Measurements from ENCODE around the gene TMEM273. TPM values are rescaled to one million over a fixed set of nuclear protein-coding genes. Genes with fewer than 3 reads are reported as not detected.
A peak's percentile ranks its signal among the peaks of the same experiment; 100 is the strongest.

The TMEM273 gene
- polyA plus RNA-seq, 2 donors, result 3.8 to 4.7 TPM

DNA sequence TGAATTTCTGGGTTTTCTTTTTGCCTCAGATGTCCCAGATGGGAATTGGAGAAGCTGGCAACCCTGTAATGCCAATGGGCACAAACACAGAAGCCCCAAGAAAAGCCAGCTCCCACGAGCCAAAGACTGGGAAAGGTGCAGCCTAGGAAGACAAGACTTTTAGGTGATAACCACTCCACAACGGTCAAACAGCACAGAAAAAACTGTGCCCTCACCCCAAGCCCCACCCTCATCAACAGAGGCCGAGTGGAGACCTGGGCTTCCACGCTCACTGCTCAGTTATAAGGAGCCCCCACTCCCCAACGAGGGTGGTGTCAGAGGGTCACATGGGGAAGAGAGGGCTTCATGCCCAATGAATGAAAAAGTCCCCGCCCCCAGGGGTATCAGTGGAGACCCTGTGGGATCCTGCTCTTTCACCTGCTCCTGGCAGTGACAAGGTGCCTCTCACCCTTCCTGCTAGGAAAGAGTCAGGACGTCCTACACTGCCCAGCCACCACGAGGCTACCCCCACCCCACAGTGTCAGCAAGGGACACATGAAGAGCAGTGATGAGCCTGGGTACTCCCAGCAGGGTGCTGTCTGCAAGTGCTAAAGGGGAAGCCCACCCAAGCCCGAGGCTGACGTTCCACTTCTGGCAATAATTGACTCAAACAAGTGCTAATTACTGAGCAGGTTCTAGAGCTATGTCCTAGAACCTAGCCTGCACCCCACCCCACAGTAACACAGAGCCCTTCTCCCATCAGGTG is 8.3 kb downstream of the TMEM273 start:
- Histone ChIP-seq H3K27ac (ENCODE audit: low read depth in 2 of 2, low read length in 1 of 2) (no peak overlapping the region), H3K4me1 (ENCODE audit: control insufficient read depth in 2 of 2, insufficient read depth in 2 of 2, low read length in 1 of 2) (no peaks in the 10 kb centered on the region), H3K4me3 (ENCODE audit: low read depth in 1 of 2, low read length in 2 of 2) (no peak overlapping the region), H3K36me3 (ENCODE audit: control insufficient read depth in 2 of 2, insufficient read depth in 2 of 2, low read length in 1 of 2) (no peaks in the 10 kb centered on the region), H3K9me3 (ENCODE audit: control insufficient read depth in 2 of 2, insufficient read depth in 1 of 2, low read depth in 1 of 2, low read length in 1 of 2) (no peaks in the 10 kb centered on the region), H3K27me3 (ENCODE audit: control insufficient read depth in 1 of 2, insufficient read depth in 2 of 2, low read length in 2 of 2) (no peaks in the 10 kb centered on the region)
- WGBS, 2 donors, result 63 to 70% methylated on average over 10 of the region's 10 CpGs

DNA sequence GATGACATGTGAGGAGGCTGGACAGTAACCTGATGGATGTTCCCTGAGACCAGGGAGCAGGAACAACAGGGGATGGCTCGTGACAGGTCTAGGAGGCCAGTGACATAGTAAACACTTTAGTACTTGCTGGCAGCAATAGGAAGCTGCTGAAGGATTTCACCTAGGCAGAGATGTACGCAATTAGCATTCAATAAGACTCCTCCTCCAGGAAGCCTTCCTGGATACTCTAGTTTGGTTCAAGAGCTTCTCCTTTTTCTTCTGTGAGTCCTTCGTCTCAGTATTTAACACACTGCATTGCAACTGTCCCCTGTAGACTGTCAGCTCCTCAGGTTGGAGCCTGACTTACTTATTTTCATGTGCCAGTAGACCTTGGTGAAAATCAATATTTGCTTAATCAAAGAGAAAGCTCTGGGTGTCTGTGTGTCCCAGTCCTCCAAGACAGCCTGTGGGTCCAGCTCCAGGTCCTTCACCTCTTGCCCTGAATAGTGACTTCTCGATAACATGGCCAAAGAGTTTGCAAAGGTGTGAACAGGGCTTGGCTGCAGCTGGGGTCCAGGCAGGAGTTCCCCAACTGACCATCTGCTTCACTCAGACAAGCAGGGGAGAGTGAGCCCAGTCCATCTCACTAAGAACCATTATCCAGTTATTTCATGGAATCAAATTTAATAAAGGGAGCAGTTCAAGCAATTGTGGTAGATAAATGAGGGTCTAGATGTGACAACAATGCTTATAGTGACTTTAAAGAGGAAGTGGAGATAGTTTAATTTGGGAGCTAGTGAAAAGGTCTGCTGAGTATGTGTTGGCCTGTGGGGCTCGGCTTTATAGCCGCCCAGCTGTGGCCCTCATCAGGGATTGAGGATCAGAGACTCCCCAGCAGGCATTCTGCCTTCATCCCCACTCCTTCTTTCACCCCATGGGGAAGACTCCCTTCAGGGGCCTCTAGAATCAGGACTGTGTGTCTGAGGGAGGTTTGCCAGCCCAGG is 9.4 kb downstream of the TMEM273 start:
- no peaks in the 10 kb centered on the region for H3K36me3 ChIP-seq (ENCODE audit: control insufficient read depth in 2 of 2, insufficient read depth in 2 of 2, low read length in 1 of 2)
- H3K27ac ChIP-seq (ENCODE audit: low read depth in 2 of 2, low read length in 1 of 2), result no peak overlapping the region
- 86 to 92% methylated on average over 6 of the region's 6 CpGs for WGBS, 2 donors

DNA sequence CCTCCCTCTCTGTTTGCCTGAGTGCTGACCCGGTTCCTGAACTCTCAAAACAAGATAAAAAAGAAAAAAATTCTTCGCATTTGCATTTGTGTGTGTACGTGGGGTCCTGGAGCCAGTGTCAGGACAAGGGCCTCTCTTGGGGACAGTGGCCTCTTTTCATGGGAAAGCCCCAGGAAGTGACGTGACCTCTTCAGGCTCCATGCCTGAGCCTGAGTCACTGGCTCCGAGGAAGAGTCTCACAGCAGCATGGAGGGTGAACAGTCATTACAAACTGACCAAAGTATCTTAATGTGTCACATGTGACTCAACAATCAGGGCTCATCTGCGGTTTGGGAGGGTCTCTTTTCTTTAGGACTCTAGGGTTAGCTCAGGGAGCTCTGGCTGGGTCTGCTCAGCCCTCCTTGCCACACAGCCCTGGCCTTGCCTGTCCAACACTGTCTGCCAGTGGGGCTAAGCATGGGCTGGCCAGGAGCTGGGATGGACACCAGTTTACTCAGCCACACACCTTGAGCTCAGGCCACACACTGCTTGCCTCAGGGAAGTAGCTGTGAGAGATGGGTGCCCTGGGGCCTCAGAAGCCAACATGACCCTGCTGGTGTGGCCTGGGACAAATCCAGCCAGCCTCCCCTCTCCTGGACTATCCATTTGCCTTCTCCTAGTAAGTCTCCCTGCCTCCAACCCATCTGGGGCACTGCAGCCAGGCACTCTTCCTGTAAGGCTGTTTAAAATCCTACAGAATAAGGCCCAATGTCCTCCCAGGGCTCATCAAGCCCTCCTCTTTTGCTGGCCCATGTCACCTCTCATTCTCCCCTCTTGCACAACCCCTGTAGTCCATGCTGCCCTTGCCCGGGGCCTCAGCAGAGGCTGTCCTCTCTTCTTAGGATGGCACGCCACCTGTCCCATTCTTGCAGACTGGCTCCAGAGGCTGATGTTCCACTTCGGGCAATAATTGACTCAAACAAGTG is 10.5 kb downstream of the TMEM273 start:
- Histone ChIP-seq H3K4me3 (ENCODE audit: low read depth in 1 of 2, low read length in 2 of 2) (no peak overlapping the region), H3K9me3 (ENCODE audit: control insufficient read depth in 2 of 2, insufficient read depth in 1 of 2, low read depth in 1 of 2, low read length in 1 of 2) (no peaks in the 10 kb centered on the region), H3K27me3 (ENCODE audit: control insufficient read depth in 1 of 2, insufficient read depth in 2 of 2, low read length in 2 of 2) (no peaks in the 10 kb centered on the region), H3K36me3 (ENCODE audit: control insufficient read depth in 2 of 2, insufficient read depth in 2 of 2, low read length in 1 of 2) (no peaks in the 10 kb centered on the region), H3K27ac (ENCODE audit: low read depth in 2 of 2, low read length in 1 of 2) (peak overlapping the region in 1 of 2 donors; percentile 29), H3K4me1 (ENCODE audit: control insufficient read depth in 2 of 2, insufficient read depth in 2 of 2, low read length in 1 of 2) (no peaks in the 10 kb centered on the region)
- WGBS, 2 donors, result 56 to 64% methylated on average over 9 of the region's 9 CpGs

More for the DNA sequence above, 9.4 kb downstream of the TMEM273 start:
- H3K4me3 ChIP-seq (ENCODE audit: low read depth in 1 of 2, low read length in 2 of 2), result no peak overlapping the region
- no peaks in the 10 kb centered on the region for H3K9me3 ChIP-seq (ENCODE audit: control insufficient read depth in 2 of 2, insufficient read depth in 1 of 2, low read depth in 1 of 2, low read length in 1 of 2)
- H3K27me3 ChIP-seq (ENCODE audit: control insufficient read depth in 1 of 2, insufficient read depth in 2 of 2, low read length in 2 of 2), result no peaks in the 10 kb centered on the region
- H3K4me1 ChIP-seq (ENCODE audit: control insufficient read depth in 2 of 2, insufficient read depth in 2 of 2, low read length in 1 of 2), result no peaks in the 10 kb centered on the region

DNA sequence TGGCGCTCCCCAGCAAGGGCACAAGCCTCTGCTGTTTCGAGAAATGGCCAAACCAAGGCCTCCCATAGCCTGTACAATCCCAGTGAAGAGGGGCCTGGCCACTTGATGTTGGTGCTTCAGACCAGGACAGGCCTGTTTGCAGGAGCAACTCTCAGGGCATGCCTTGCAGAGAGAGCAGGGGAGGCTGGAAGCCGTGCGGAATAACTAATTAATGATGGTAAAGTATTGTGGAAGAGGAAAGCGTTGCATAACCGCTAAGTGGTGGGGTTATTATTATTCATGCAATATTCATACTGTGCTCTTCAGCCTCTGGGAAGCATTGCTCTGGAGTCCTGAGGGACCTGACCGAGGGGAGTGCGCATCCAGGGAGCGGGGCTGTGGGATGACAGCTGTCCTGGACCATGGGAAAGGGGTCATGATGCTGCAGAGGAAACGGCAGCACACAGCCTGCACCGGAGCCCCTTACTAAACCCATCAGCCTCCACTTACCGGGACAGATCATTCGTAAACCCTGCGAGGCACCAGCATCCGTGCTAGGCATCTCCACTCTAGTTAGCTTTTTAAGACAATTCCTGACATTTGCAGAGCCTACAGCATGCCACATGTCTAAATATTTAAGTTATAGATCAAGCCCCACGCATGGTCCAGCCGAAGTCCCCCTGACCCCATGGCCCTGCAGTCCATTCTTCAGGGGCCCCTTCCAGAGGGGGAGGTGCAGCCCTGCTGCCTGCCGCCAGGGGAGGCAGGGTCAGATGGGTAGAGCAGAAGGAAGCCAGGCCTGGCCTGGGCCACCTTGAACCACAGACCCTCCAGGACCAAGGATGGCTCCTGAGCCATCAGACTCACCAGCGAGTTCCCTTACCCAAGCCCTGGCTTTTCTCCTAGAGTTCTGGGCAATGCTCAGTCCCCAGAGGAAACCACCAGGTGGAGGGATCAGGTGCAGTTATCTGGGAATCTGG is 11.6 kb downstream of the TMEM273 start:
- WGBS, 2 donors, result 87 to 90% methylated on average over 19 of the region's 19 CpGs
- Histone ChIP-seq H3K27me3 (ENCODE audit: control insufficient read depth in 1 of 2, insufficient read depth in 2 of 2, low read length in 2 of 2) (no peaks in the 10 kb centered on the region), H3K9me3 (ENCODE audit: control insufficient read depth in 2 of 2, insufficient read depth in 1 of 2, low read depth in 1 of 2, low read length in 1 of 2) (no peaks in the 10 kb centered on the region), H3K36me3 (ENCODE audit: control insufficient read depth in 2 of 2, insufficient read depth in 2 of 2, low read length in 1 of 2) (no peaks in the 10 kb centered on the region), H3K4me3 (ENCODE audit: low read depth in 1 of 2, low read length in 2 of 2) (no peak overlapping the region), H3K27ac (ENCODE audit: low read depth in 2 of 2, low read length in 1 of 2) (no peak overlapping the region), H3K4me1 (ENCODE audit: control insufficient read depth in 2 of 2, insufficient read depth in 2 of 2, low read length in 1 of 2) (no peaks in the 10 kb centered on the region)

DNA sequence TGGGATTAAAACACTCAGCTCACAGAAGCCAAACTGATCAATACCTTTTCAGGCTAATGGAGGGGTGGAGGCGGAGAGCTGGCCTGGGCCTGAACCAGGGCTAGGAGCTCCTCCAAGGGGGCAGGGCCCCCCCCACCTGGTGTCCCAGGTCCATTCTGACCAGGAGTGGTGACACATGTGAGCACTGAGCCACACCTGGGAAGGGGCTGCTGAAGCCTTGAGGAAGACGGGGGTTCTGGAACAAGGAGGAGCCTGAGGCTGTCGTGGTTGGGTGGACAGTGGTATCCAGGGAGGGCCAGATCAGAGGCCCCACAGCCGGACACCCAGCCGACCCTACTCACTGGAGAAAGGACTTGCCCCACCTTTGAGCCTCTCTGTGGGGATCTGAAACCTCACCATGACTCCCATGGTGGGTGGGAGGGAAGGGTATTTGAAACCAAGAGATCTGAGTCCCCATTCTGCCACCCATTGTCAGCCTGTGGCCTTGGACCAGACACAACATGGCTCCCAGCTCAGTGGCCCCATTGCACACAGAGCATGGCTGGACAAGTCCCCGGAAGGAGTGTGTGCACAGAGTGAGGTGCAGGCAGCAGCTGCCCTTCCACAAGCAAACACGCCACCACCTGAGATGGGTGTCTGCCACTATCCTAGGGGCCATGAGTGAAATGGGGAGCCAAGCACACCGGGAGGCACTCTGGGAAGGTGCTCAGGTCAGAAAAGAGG is 12.4 kb downstream of the TMEM273 start:
- H3K27me3 ChIP-seq (ENCODE audit: control insufficient read depth in 1 of 2, insufficient read depth in 2 of 2, low read length in 2 of 2), result no peaks in the 10 kb centered on the region
- no peaks in the 10 kb centered on the region for H3K36me3 ChIP-seq (ENCODE audit: control insufficient read depth in 2 of 2, insufficient read depth in 2 of 2, low read length in 1 of 2)
- no peak overlapping the region for H3K27ac ChIP-seq (ENCODE audit: low read depth in 2 of 2, low read length in 1 of 2)
- no peaks in the 10 kb centered on the region for H3K9me3 ChIP-seq (ENCODE audit: control insufficient read depth in 2 of 2, insufficient read depth in 1 of 2, low read depth in 1 of 2, low read length in 1 of 2)
- H3K4me3 ChIP-seq (ENCODE audit: low read depth in 1 of 2, low read length in 2 of 2), result no peak overlapping the region
- 95% methylated on average over 8 of the region's 8 CpGs for WGBS, 2 donors
- H3K4me1 ChIP-seq (ENCODE audit: control insufficient read depth in 2 of 2, insufficient read depth in 2 of 2, low read length in 1 of 2), result no peaks in the 10 kb centered on the region

DNA sequence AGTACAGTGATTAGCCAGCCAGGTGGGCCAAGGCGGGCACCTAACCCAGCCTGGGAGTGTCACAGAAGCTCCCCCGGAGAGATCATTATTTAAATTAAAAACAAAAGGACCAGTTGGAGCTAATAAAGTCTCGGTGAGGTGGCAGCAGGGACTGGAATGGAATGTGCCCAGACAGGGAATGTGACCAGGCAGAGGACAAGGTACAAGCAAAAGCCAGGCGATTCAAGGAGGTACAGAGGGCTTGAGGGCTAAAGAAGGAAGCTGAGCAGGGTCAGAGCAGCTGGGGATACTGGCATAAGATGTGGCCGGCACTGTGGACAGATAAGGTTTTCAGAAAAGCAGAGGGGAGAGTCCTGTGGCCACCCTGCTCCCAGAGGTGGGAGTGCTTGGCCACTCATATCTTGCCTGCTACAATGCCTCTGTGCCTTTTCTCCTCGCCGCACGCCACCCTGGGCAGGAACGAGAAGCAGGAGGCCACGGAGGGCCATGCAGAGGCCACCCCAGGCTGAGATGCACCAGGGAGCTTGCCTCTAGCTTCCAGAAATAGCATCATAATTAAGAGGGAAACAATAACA is 13.2 kb downstream of the TMEM273 start:
- Histone ChIP-seq H3K9me3 (ENCODE audit: control insufficient read depth in 2 of 2, insufficient read depth in 1 of 2, low read depth in 1 of 2, low read length in 1 of 2) (no peaks in the 10 kb centered on the region), H3K27ac (ENCODE audit: low read depth in 2 of 2, low read length in 1 of 2) (no peak overlapping the region), H3K27me3 (ENCODE audit: control insufficient read depth in 1 of 2, insufficient read depth in 2 of 2, low read length in 2 of 2) (no peaks in the 10 kb centered on the region), H3K4me3 (ENCODE audit: low read depth in 1 of 2, low read length in 2 of 2) (no peak overlapping the region), H3K36me3 (ENCODE audit: control insufficient read depth in 2 of 2, insufficient read depth in 2 of 2, low read length in 1 of 2) (no peaks in the 10 kb centered on the region), H3K4me1 (ENCODE audit: control insufficient read depth in 2 of 2, insufficient read depth in 2 of 2, low read length in 1 of 2) (no peaks in the 10 kb centered on the region)
- WGBS, 2 donors, result 75 to 80% methylated on average over 10 of the region's 10 CpGs

DNA sequence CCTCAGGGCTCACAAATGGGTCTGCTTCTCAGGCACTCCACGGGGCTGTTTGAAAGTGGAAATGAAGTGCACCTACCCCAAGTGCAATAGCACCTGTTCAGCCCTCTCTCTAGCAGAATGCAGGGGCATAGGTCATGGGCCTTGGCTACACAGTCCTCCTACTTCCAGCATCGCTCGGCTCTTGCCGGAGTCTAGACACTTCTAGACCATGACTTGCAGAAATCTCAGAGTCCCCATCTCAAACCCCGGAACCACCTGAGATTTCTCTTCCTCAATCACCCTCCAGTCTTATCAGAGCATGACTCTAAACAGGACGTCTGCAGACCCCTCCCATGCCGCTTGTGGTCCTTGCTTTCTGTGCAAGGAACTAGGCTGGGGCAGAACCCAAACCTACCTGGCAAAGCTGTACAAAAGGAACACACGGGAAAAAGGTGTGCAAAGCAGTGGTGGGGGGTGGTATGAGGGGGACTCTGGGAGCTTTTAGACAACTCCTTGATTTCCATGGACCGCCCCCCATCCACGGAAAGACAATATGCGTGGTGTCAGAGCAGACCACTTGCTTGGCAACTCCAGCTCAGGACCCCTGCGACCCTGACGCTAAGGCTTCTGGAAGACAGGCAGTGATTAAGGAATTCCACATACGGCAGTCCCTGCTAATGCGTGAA is 13.8 kb downstream of the TMEM273 start:
- H3K36me3 ChIP-seq (ENCODE audit: control insufficient read depth in 2 of 2, insufficient read depth in 2 of 2, low read length in 1 of 2), result no peaks in the 10 kb centered on the region
- no peaks in the 10 kb centered on the region for H3K27me3 ChIP-seq (ENCODE audit: control insufficient read depth in 1 of 2, insufficient read depth in 2 of 2, low read length in 2 of 2)
- H3K4me3 ChIP-seq (ENCODE audit: low read depth in 1 of 2, low read length in 2 of 2), result no peak overlapping the region
- H3K27ac ChIP-seq (ENCODE audit: low read depth in 2 of 2, low read length in 1 of 2), result no peak overlapping the region
- H3K9me3 ChIP-seq (ENCODE audit: control insufficient read depth in 2 of 2, insufficient read depth in 1 of 2, low read depth in 1 of 2, low read length in 1 of 2), result no peaks in the 10 kb centered on the region
- 70 to 80% methylated on average over 15 of the region's 15 CpGs for WGBS, 2 donors
- H3K4me1 ChIP-seq (ENCODE audit: control insufficient read depth in 2 of 2, insufficient read depth in 2 of 2, low read length in 1 of 2), result no peaks in the 10 kb centered on the region
